ENCODE measurements around the gene GPRC5B.

GRCh38 chr16:19863990-19864389 lies 20.7 kb downstream of the GPRC5B start:
- TF ChIP-seq, protein P1, sequence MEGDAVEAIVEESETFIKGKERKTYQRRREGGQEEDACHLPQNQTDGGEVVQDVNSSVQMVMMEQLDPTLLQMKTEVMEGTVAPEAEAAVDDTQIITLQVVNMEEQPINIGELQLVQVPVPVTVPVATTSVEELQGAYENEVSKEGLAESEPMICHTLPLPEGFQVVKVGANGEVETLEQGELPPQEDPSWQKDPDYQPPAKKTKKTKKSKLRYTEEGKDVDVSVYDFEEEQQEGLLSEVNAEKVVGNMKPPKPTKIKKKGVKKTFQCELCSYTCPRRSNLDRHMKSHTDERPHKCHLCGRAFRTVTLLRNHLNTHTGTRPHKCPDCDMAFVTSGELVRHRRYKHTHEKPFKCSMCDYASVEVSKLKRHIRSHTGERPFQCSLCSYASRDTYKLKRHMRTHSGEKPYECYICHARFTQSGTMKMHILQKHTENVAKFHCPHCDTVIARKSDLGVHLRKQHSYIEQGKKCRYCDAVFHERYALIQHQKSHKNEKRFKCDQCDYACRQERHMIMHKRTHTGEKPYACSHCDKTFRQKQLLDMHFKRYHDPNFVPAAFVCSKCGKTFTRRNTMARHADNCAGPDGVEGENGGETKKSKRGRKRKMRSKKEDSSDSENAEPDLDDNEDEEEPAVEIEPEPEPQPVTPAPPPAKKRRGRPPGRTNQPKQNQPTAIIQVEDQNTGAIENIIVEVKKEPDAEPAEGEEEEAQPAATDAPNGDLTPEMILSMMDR (IDR thresholded peaks at IDR 0.05): no peak
- no peak for TF ChIP-seq POLR2A (IDR thresholded peaks at IDR 0.05)
- no peak for TF ChIP-seq POLR2AphosphoS5 (IDR thresholded peaks at IDR 0.05)
- no peak for TF ChIP-seq EP300 (IDR thresholded peaks at IDR 0.05; ENCODE audit: low read depth)

Measured in transverse colon (tissue), 4 donors.